GM23248 (cell line): ENCODE data around the gene ZNRF1.

Experiments used
- EZH2 ChIP-seq: fragments of 200-600 bp; sonication (generic); IDR thresholded peaks from 2 replicates; pipeline ENCODE4 v1.6.1; 2018; ENCODE audit warnings: antibody characterized with exemption, mild to moderate bottlenecking; ENCODE audit not compliant: insufficient read depth, poor library complexity, severe bottlenecking
- EZH2phosphoT487 ChIP-seq: fragments of 200-600 bp; sonication (generic); IDR thresholded peaks from 2 replicates; pipeline ENCODE4 v1.6.1; 2018; ENCODE audit warnings: antibody characterized with exemption, moderate library complexity, mild to moderate bottlenecking, low read depth; ENCODE audit not compliant: insufficient read depth

GRCh38 chr16:75107505-75107904, 108.7 kb downstream of the ZNRF1 start:
- no peak for TF ChIP-seq EZH2
- TF ChIP-seq EZH2phosphoT487: no peak
